Stimulated activated CD8-positive, alpha-beta memory T cell treated with anti-CD3 and anti-CD28 coated beads, Interleukin-7, amount 100 ng/mL, for 1 hour (primary cell): ENCODE data around the gene TFDP1.

Experiments used
- DNase-seq, 2 donors: peaks; one replicate each; pipeline ENCODE4 v3.0.0-alpha.2; 2020; ENCODE audit warnings: low read depth in 2 of 2

The TFDP1 gene

DNA sequence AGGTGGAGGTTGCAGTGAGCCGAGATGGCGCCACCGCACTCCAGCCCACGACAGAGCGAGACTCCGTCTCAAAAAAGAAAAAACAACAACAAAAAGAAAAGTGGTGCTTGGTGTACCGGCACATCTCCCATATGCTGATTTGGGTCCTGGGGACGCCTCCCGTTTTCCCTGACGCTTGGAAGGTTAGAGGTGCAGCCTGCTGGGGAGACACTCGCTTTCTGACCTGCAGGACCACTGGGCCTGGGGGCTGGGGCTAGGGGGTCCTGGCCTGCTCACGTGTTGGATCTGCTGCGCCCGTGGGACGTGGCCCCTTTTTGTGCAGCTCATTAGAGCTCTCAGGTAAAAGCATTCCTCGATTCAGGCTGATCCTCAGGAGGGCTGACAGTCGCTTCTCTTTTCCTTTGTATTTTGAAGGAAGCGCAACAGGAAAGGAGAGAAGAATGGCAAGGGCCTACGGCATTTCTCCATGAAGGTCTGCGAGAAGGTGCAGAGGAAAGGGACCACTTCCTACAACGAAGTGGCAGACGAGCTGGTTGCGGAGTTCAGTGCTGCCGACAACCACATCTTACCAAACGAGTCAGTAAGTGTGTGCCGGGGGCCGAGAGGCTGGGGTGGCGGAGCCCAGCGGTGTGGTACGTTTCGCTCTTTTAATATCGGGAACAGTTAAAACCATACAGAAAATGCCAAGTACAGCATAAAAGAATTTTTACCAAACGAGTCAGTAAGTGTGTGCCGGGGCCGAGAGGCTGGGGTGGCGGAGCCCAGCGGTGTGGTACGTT lies 48.3 kb downstream of the TFDP1 start:
- no peak for DNase-seq

GRCh38 chr13:113633485-113633873 lies 48.9 kb downstream of the TFDP1 start:
- no peak for DNase-seq

- no peak for DNase-seq
Observed at GRCh38 chr13:113634279-113635047, 49.9 kb downstream of the TFDP1 start.

GRCh38 chr13:113635048-113635420 lies 50.5 kb downstream of the TFDP1 start:
- DNase-seq, result no peak

GRCh38 chr13:113635709-113636108 lies 51.2 kb downstream of the TFDP1 start:
- no peak for DNase-seq

- no peak for DNase-seq
Observed at GRCh38 chr13:113636266-113636963, 51.9 kb downstream of the TFDP1 start.

DNA sequence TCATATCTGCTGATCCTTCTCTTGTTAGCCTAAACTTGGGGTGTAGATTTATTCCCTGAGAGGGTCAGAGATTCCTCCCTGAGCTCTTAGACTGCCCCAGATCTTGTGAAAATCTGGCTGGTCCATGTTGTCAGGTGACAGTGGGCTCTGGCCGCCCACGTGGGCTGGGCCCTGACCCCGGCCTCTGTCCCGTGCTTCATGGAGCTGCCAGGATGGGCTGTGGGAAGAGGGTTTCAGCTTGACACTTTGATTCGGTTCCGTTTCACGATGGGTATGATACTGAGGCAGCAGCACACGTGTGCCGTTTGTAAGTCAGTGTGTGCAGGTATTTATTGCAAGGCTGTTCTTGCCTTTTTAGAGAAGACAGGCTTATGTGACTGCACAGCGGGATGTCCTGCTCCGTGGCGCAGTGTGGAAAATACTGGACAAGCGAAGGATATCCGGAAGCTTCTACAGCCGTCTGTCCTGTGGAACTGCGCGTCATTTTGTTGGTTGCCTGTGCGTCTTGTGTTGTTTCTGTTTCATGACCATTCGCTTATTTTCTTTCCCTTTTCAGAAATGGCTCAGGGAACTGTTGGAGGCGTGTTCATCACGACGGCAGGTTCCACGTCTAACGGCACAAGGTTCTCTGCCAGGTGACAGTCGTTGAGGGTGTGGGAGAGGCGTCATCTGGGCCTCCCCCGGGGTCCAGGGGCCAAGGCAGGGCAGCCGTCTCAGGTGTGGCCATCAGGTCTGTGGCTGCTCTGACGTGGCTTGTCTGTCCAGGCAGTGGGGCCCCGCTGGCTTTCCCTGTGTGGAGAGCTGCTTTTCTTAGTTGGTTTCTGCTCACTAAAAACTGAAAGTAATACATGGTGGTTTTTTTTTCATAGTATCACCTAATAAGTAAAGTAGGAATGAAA lies 53.0 kb downstream of the TFDP1 start:
- DNase-seq, result no peak

DNA sequence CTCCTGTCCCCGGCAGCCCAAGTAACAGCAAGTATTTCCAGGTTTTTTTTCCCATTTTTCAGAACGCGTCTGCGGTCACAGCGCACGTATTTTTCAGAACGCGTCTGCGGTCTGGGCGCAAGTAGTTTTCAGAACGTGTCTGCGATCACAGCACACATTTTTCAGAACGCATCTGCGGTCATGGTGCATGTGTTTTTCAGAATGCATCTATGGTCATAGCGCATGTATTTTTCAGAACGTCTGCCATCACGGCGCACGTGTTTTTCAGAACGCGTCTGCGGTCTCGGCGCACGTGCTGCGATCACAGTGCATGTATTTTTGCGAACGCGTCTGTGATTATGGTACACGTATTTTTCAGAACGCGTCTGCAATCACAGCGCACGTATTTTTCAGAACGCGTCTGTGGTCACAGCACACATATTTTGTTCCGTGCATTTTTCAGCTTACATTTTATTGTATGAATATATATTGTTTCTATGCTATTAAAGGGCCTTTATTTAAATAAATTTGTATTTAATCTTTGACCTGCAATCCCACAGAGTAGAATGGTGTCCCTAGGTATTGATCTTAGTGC lies 53.7 kb downstream of the TFDP1 start:
- DNase-seq, result no peak

GRCh38 chr13:113638806-113639205 lies 54.3 kb downstream of the TFDP1 start:
- DNase-seq, result no peak

DNA sequence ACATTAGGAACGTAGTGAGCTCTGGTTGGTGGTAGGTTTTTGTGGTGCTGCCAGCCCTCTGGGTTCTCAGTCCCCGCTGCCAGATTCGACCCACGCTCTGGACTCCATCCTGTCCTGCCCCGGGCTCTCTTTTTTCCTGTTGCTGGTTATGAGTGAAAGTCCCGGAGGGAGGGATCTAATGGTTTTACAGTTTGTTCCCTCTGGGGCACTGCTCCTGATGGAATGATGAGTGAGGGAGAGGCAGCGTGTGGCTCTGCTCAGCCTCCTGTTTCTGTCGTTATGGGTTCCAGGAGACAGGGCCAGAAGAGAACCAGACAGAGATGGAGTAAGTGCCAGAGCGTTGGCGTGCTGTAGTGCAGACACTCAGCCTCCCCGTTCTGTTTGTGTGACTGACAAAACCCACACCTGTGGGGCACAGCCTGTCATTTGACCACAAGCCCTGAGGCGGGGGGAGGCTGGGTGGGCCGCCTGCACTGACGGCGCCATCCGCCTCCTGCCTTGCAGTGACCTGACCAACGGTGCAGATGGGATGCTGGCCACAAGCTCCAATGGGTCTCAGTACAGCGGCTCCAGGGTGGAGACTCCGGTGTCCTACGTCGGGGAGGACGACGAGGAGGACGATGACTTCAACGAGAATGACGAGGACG lies 55.2 kb downstream of the TFDP1 start:
- DNase-seq, result no peak

GRCh38 chr13:113641426-113641825 lies 56.9 kb downstream of the TFDP1 start:
- DNase-seq, result no peak

GRCh38 chr13:113642563-113642962 lies 58.0 kb downstream of the TFDP1 start:
- no peak for DNase-seq

DNA sequence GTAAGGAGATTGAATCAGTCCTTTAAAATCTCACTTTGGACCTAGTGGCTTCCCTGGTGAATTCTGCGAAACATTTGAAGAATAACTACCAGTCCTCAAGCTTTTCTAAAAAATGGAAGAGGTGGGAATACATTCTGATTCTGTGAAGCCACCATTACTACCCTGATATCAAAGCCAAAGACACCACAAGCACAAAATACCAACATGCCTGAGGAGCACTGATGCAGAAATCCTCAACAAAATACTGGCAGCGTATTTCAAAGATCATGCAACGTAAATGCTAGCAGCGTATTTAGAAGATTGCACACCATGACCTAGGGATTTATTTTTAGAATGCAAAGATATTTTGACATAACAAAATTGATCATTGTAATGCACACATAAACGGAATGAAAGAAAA lies 59.0 kb downstream of the TFDP1 start:
- no peak for DNase-seq

DNA sequence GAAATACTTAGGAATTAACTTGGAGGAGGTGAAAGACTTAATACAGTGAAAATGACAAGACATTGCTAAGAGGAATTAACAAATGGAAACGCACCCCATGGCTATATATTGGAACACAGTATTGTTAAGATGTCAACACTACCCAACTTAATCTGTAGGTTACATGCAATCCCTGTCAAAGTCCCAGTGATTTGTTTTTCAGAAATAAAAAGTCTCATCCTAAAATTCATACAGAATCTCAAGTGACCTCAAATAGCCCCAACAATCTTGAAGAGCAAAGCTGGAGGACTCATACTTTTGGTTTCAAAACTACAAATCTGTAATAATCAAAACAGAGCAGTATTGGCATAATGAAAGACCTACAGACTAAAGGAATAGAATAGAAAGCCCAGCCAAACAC lies 60.2 kb downstream of the TFDP1 start:
- no peak for DNase-seq

- DNase-seq, result no peak
Observed at GRCh38 chr13:113645329-113645728, 60.8 kb downstream of the TFDP1 start.

GRCh38 chr13:113646376-113646775 lies 61.8 kb downstream of the TFDP1 start:
- no peak for DNase-seq

DNA sequence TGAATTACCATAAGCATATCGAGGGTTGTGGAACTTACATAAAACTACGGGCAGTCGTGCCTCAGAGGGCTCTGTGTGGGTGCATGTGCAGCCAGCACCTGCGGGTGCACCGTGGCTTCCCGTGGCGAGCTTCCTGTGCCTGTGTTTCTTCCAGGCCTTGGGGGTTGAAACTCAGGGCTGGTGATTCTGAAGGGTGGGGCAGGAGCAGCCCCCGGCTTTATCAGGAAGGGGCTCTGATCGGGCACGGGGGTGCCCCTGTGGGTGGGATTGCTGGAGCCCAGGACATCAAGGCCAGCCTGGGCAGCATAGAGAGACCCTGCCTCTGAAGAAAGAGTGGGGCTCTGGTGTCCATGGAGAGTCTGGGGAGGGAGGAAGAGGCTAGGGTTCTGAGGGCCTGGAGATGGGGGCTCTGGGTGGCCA lies 62.4 kb downstream of the TFDP1 start:
- DNase-seq, result no peak

- DNase-seq, result no peak
Observed at GRCh38 chr13:113647351-113648215, 63.0 kb downstream of the TFDP1 start.

DNA sequence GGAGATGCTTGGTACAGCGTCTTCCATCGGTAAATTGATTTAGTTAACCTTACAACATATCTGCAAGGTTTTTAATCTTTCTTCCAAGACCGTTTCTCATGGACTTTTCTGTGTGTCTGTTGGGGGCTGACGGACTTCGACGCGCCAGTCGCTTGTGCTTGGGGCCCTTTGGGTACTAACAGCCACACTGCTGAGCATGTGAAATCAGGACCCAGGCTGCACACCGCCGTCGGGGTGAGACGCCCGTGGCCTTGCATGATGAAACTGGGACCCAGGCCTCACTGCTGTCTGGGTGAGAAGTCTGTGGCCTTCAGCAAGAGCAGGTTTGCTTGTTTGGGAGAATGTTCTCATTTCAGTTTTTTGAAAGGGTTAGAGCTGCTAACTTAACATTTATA lies 63.7 kb downstream of the TFDP1 start:
- DNase-seq, result no peak

DNA sequence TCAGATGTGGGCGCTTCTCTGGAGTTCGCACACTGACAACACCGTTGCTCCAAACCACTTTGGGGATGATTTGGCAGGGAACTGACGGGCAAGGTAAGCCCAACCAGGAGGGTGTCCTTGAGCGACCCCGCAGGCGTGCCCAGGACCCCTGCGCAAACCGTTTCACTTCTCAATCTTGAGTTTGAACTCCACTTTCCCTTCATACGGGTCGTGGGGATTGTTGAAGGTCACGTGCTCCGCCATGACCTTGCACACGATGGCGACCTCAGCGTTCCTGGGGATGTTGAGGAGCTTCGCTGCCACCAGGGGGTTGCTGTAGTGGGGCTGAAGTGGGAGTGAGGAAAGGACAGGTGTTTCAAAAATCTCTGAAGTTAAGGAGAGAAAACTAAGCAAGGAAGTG lies 64.7 kb downstream of the TFDP1 start:
- DNase-seq, result no peak
